Measurements from ENCODE around the gene CATSPER3.

The CATSPER3 gene

GRCh38 chr5:135038813-135039270 is 71.1 kb downstream of the CATSPER3 start:
- Histone ChIP-seq H3K9me3 (ENCODE audit: insufficient read depth, low read depth, low read length) (no peaks in the 10 kb centered on the region), H3F3A (ENCODE audit: low read depth) (no peaks in the 10 kb centered on the region), H3K4me3 (ENCODE audit: low read length, poor library complexity, severe bottlenecking) (no peak overlapping the region), H3K4me2 (ENCODE audit: low read depth, low read length, poor library complexity, severe bottlenecking) (no peak overlapping the region), H2AFZ (ENCODE audit: low read length) (no peak overlapping the region), H3K27me3 (ENCODE audit: insufficient read depth, low read length, poor library complexity, severe bottlenecking) (no peaks in the 10 kb centered on the region), H3K4me1 (ENCODE audit: insufficient read depth, low read length, poor library complexity, severe bottlenecking) (peaks cover 12% of the 10 kb centered on the region), H3K36me3 (ENCODE audit: insufficient read depth, low read length) (no peaks in the 10 kb centered on the region), H4K20me1 (ENCODE audit: insufficient read depth, low read length, poor library complexity, severe bottlenecking) (no peaks in the 10 kb centered on the region), H3K9ac (ENCODE audit: low read depth, low read length, poor library complexity, severe bottlenecking) (no peak overlapping the region), H3K9me2 (replicated peaks; ENCODE audit: low read depth, low read length) (no peaks in the 10 kb centered on the region), H3K79me2 (ENCODE audit: insufficient read depth, low read length) (peaks cover 11% of the 10 kb centered on the region; the same call in 1 of the 2 replicates)
- TF ChIP-seq EZH2phosphoT487 (IDR thresholded peaks at IDR 0.05; ENCODE audit: borderline replicate concordance) (no peak), CTCF (conservative IDR thresholded peaks at IDR 0.05; ENCODE audit: low read length) (no peak)

GRCh38 chr5:135039271-135040033 is 71.7 kb downstream of the CATSPER3 start:
- Histone ChIP-seq H3K4me3 (ENCODE audit: low read length, poor library complexity, severe bottlenecking) (no peak overlapping the region), H4K20me1 (ENCODE audit: insufficient read depth, low read length, poor library complexity, severe bottlenecking) (no peaks in the 10 kb centered on the region), H3K9me2 (replicated peaks; ENCODE audit: low read depth, low read length) (no peaks in the 10 kb centered on the region), H3K79me2 (ENCODE audit: insufficient read depth, low read length) (peaks cover 9% of the 10 kb centered on the region; the same call in 1 of the 2 replicates), H3K4me2 (ENCODE audit: low read depth, low read length, poor library complexity, severe bottlenecking) (no peak overlapping the region), H3K36me3 (ENCODE audit: insufficient read depth, low read length) (no peaks in the 10 kb centered on the region), H3F3A (ENCODE audit: low read depth) (no peaks in the 10 kb centered on the region), H3K27me3 (ENCODE audit: insufficient read depth, low read length, poor library complexity, severe bottlenecking) (no peaks in the 10 kb centered on the region), H3K9ac (ENCODE audit: low read depth, low read length, poor library complexity, severe bottlenecking) (no peak overlapping the region), H2AFZ (ENCODE audit: low read length) (no peak overlapping the region), H3K4me1 (ENCODE audit: insufficient read depth, low read length, poor library complexity, severe bottlenecking) (peaks cover 11% of the 10 kb centered on the region), H3K9me3 (ENCODE audit: insufficient read depth, low read depth, low read length) (no peaks in the 10 kb centered on the region)
- TF ChIP-seq EZH2phosphoT487 (IDR thresholded peaks at IDR 0.05; ENCODE audit: borderline replicate concordance): no peak
- no peak for TF ChIP-seq CTCF (conservative IDR thresholded peaks at IDR 0.05; ENCODE audit: low read length)

GRCh38 chr5:135040034-135040332 is 72.3 kb downstream of the CATSPER3 start:
- Histone ChIP-seq H3K36me3 (ENCODE audit: insufficient read depth, low read length) (no peaks in the 10 kb centered on the region), H3K9ac (ENCODE audit: low read depth, low read length, poor library complexity, severe bottlenecking) (no peak overlapping the region), H3K4me2 (ENCODE audit: low read depth, low read length, poor library complexity, severe bottlenecking) (no peak overlapping the region), H3F3A (ENCODE audit: low read depth) (no peaks in the 10 kb centered on the region), H3K27me3 (ENCODE audit: insufficient read depth, low read length, poor library complexity, severe bottlenecking) (no peaks in the 10 kb centered on the region), H3K4me1 (ENCODE audit: insufficient read depth, low read length, poor library complexity, severe bottlenecking) (peaks cover 9% of the 10 kb centered on the region), H3K79me2 (ENCODE audit: insufficient read depth, low read length) (0 out of 2 replicates have a peak, but pooled peaks cover 4% of the 10 kb centered on the region), H3K9me2 (replicated peaks; ENCODE audit: low read depth, low read length) (no peaks in the 10 kb centered on the region), H2AFZ (ENCODE audit: low read length) (no peak overlapping the region), H4K20me1 (ENCODE audit: insufficient read depth, low read length, poor library complexity, severe bottlenecking) (no peaks in the 10 kb centered on the region), H3K9me3 (ENCODE audit: insufficient read depth, low read depth, low read length) (no peaks in the 10 kb centered on the region), H3K4me3 (ENCODE audit: low read length, poor library complexity, severe bottlenecking) (no peak overlapping the region)
- TF ChIP-seq EZH2phosphoT487 (IDR thresholded peaks at IDR 0.05; ENCODE audit: borderline replicate concordance) (no peak), CTCF (conservative IDR thresholded peaks at IDR 0.05; ENCODE audit: low read length) (no peak)

All from Loucy (cell line).